GM12878 (cell line): Measurements from ENCODE around the gene BCAR3. TPM values are rescaled to one million over a fixed set of nuclear protein-coding genes. Genes with fewer than 3 reads are reported as not detected.

ENCODE experiments used
- ATAC-seq: fragments of 200-7000 bp; cut with Tn5 transposase; 3 replicates; pipeline ENCODE4 v1.9.1; 2020; ENCODE audit warnings: mild to moderate bottlenecking, moderate library complexity
- BruUV-seq: library from RNA; stranded (reverse); fragments of 400-500 nt; replicated peaks from 2 replicates; lab custom pipeline; 2021; lab: Mats Ljungman, UMichigan
- CTCF ChIA-PET: fragments of 300-600 bp; sonication (Branson Sonifier 250); formaldehyde crosslinking; extraction: SDS; loops from one replicate; lab custom pipeline; 2021; ENCODE audit warnings: inconsistent platforms; lab: Yijun Ruan, JAX
- POLR2A ChIA-PET: fragments of 350-600 bp; formaldehyde crosslinking; extraction: SDS; loops from one replicate; lab custom pipeline; 2021; ENCODE audit warnings: inconsistent platforms; lab: Charles Lee
- RAD21 ChIA-PET: fragments of 300-600 bp; sonication (Branson Sonifier 250); formaldehyde crosslinking; loops from one replicate; lab custom pipeline; 2023; ENCODE audit warnings: antibody characterized with exemption; ENCODE audit not compliant: unreplicated experiment; lab: Charles Lee
- SMC1A ChIA-PET: fragments of 300-600 bp; sonication (Branson Sonifier 250); formaldehyde crosslinking; loops from one replicate; lab custom pipeline; 2023; ENCODE audit not compliant: unreplicated experiment, uncharacterized antibody; lab: Charles Lee
- DNase-seq: peaks from one replicate; pipeline ENCODE4 v3.0.0-alpha.2; 2011; ENCODE audit warnings: low read depth, low spot score
- FAIRE-seq: peaks from 3 replicates; lab custom pipeline; 2011; peaks lifted over from hg19 to GRCh38; lab: Jason Lieb, UNC
- H2AFZ ChIP-seq: 2 replicates; pipeline ENCODE4 v1.6.0; 2011; ENCODE audit warnings: low read depth, low read length, control low read depth; ENCODE audit not compliant: control insufficient read depth
- H3K27ac ChIP-seq: 2 replicates; pipeline ENCODE4 v1.5.1; 2011; ENCODE audit warnings: control low read depth; ENCODE audit not compliant: control insufficient read depth, insufficient read depth
- H3K27me3 ChIP-seq, 2 experiments: replicated peaks in 1 of 2; 2 replicates each; pipeline versions ENCODE4 v1.6.0 to v1.6.1; 2011; ENCODE audit warnings: low read length in 1 of 2; ENCODE audit not compliant: control insufficient read depth in 2 of 2, insufficient read depth in 2 of 2
- H3K36me3 ChIP-seq, 2 experiments: 2 replicates each; pipeline ENCODE4 v1.5.1; 2011; ENCODE audit warnings: low read length in 1 of 2; ENCODE audit not compliant: control insufficient read depth in 2 of 2, insufficient read depth in 2 of 2
- H3K4me1 ChIP-seq: 2 replicates; pipeline ENCODE4 v1.6.1; 2011; ENCODE audit warnings: mild to moderate bottlenecking, low read length, moderate library complexity, mixed read lengths; ENCODE audit not compliant: control insufficient read depth, insufficient read depth
- H3K4me2 ChIP-seq: 2 replicates; pipeline ENCODE4 v1.6.0; 2011; ENCODE audit warnings: control low read depth; ENCODE audit not compliant: control insufficient read depth, insufficient read depth
- H3K4me3 ChIP-seq: fragments of 200-600 bp; sonication (generic); 2 replicates; pipeline ENCODE4 v1.5.1; 2016
- H3K79me2 ChIP-seq: 2 replicates; pipeline ENCODE4 v1.6.0; 2011; ENCODE audit warnings: low read length; ENCODE audit not compliant: control insufficient read depth, insufficient read depth
- H3K9ac ChIP-seq: 2 replicates; pipeline ENCODE4 v1.8.0; 2011; ENCODE audit warnings: low read length, control low read depth, mixed read lengths; ENCODE audit not compliant: control insufficient read depth, insufficient read depth
- H3K9me3 ChIP-seq: replicated peaks from 3 replicates; pipeline ENCODE4 v1.5.1; 2011; ENCODE audit warnings: mild to moderate bottlenecking, low read length; ENCODE audit not compliant: control insufficient read depth, insufficient read depth
- H4K20me1 ChIP-seq: 2 replicates; pipeline ENCODE4 v1.6.0; 2011; ENCODE audit not compliant: control insufficient read depth, insufficient read depth
- CEBPZ ChIP-seq: fragments of 150-350 bp; IDR thresholded peaks from 2 replicates; pipeline ENCODE4 v1.6.1; 2016; ENCODE audit warnings: low read depth, low read length
- EP300 ChIP-seq, 2 experiments: fragments of 150-350 bp in 1 of 2; IDR thresholded peaks; 2 replicates each; pipeline ENCODE4 v1.6.1; 2011 to 2012; ENCODE audit warnings: low read depth in 2 of 2, low read length in 2 of 2, borderline replicate concordance in 1 of 2, improper control_type of control experiment in 1 of 2, inconsistent platforms in 1 of 2; ENCODE audit not compliant: control insufficient read depth in 1 of 2
- RELA ChIP-seq: fragments of 450-650 bp; IDR thresholded peaks from 2 replicates; pipeline ENCODE4 v1.8.0; 2014; ENCODE audit warnings: borderline replicate concordance; ENCODE audit not compliant: partially characterized antibody
- RUNX3 ChIP-seq: IDR thresholded peaks from 2 replicates; pipeline ENCODE4 v1.6.1; 2012; ENCODE audit warnings: low read length, inconsistent platforms
- SIX5 ChIP-seq: IDR thresholded peaks from 2 replicates; pipeline ENCODE4 v1.6.1; 2011; ENCODE audit warnings: mild to moderate bottlenecking, low read depth, low read length, moderate library complexity; ENCODE audit not compliant: severe bottlenecking
- SRF ChIP-seq, 2 experiments: IDR thresholded peaks; 2 replicates each; pipeline ENCODE4 v1.6.1; 2011; ENCODE audit warnings: low read depth in 2 of 2, low read length in 2 of 2, mild to moderate bottlenecking in 1 of 2, moderate library complexity in 1 of 2
- SUZ12 ChIP-seq: fragments of 200-600 bp; sonication (generic); IDR thresholded peaks from one replicate; pipeline ENCODE4 v1.6.1; 2018; ENCODE audit warnings: antibody characterized with exemption, mild to moderate bottlenecking; ENCODE audit not compliant: unreplicated experiment
- ZBTB33 ChIP-seq: fragments of 450-650 bp; IDR thresholded peaks from 2 replicates; pipeline ENCODE4 v1.6.1; 2017; ENCODE audit warnings: mild to moderate bottlenecking
- ZNF384 ChIP-seq: IDR thresholded peaks from 2 replicates; pipeline ENCODE4 v1.6.1; 2012; ENCODE audit warnings: low read depth, mild to moderate bottlenecking, low read length, improper control_type of control experiment, borderline replicate concordance
- ZNF592 ChIP-seq: fragments of 450-650 bp; IDR thresholded peaks from 2 replicates; pipeline ENCODE4 v1.6.1; 2017; ENCODE audit warnings: mild to moderate bottlenecking, moderate library complexity
- ZSCAN29 ChIP-seq: fragments of 450-650 bp; IDR thresholded peaks from 2 replicates; pipeline ENCODE4 v1.6.1; 2017; ENCODE audit warnings: mild to moderate bottlenecking, moderate library complexity
- in situ Hi-C: fragments of 300-500 bp; cut with MboI; formaldehyde crosslinking; loops from 9 replicates; pipeline ENCODE4 v1.14.3; 2018; ENCODE audit warnings: mixed read lengths
- intact Hi-C: fragments of 100-400 bp; cut with micrococcal nuclease; formaldehyde crosslinking; loops from one replicate; pipeline ENCODE4 v1.14.2; 2022; ENCODE audit not compliant: unreplicated experiment
- polyA plus RNA-seq, 11 experiments: library from polyadenylated mRNA; depleted of rRNA in 4 of 11; unstranded in 6 of 11; stranded (reverse) in 5 of 11; fragments of >200 nt; fragmentation: Nextera tagmentation in 4 of 11; fragmentation: Illumina TruSeq in 1 of 11; extraction: Ambion mirVana in 4 of 11; extraction: Trizol in 1 of 11; gene quantifications; 1 replicate in 1 of 11; 2 replicates in 10 of 11; pipeline versions ENCODE4 v1.2.1 to v1.2.3, GENCODE V29; 2011 to 2016; ENCODE audit warnings: inconsistent platforms in 2 of 11, missing spikeins in 2 of 11, low read depth in 1 of 11
- total RNA-seq, 4 experiments: library from RNA; depleted of rRNA in 3 of 4; stranded (reverse); fragments of >200 nt in 3 of 4; fragmentation: Illumina TruSeq in 1 of 4; extraction: Trizol in 1 of 4; gene quantifications; 2 replicates each; pipeline versions ENCODE4 v1.2.1 to v1.2.3, GENCODE V29; 2013 to 2021

BCAR3 gene
- total and polyA plus RNA-seq, 10 of the 15 experiments (the other 5 are each of a cell fraction or from before 2014, with no cell fraction given): 1.3 to 6.6 (median 1.8) TPM

GRCh38 chr1:93518516-93518915 is 163.1 kb downstream of the BCAR3 start:
- no peaks in the 10 kb centered on the region for H4K20me1 ChIP-seq
- no peak overlapping the region for H3K4me2 ChIP-seq
- H3K9ac ChIP-seq: no peak overlapping the region
- ChIA-PET RAD21 (no interaction called here), POLR2A (no interaction called here), SMC1A (interaction anchor here (0.8 kb wide), 1 partner anchor 111 kb away, joined by 3 read pairs; no protein-coding TSS in a partner anchor), CTCF (interaction anchor here (0.7 to 1.5 kb wide), 2 partner anchors 27 to 820 kb away, joined by 3 read pairs; no protein-coding TSS in a partner anchor)
- FAIRE-seq (no peak), DNase-seq (no peak), ATAC-seq (no peak)
- no peak overlapping the region for H3K27ac ChIP-seq
- no peak overlapping the region for H2AFZ ChIP-seq
- in situ Hi-C loops: no loop called here
- H3K9me3 ChIP-seq: no peaks in the 10 kb centered on the region
- no peaks in the 10 kb centered on the region for H3K36me3 ChIP-seq
- H3K4me3 ChIP-seq: no peak overlapping the region
- no peaks in the 10 kb centered on the region for H3K27me3 ChIP-seq
- H3K79me2 ChIP-seq: no peaks in the 10 kb centered on the region
- no TSS peak for BruUV-seq
- TF ChIP-seq SIX5 (no peak), RELA (no peak), CEBPZ (no peak), EP300 (IDR thresholded peaks at IDR 0.05; ENCODE audit: borderline replicate concordance in 1 of 2, control insufficient read depth in 1 of 2, low read depth in 2 of 2, low read length in 2 of 2) (no peak), SRF (IDR thresholded peaks at IDR 0.05; ENCODE audit: low read depth in 2 of 2, low read length in 2 of 2) (no peak), SUZ12 (no peak), ZSCAN29 (no peak), ZNF592 (no peak), RUNX3 (no peak), ZBTB33 (no peak), ZNF384 (no peak)
- intact Hi-C loops: no loop called here
- H3K4me1 ChIP-seq: no peaks in the 10 kb centered on the region
